Upper lobe of right lung (tissue), 1 donor: ENCODE measurements around the gene IGF2BP3. TPM values are rescaled to one million over a fixed set of nuclear protein-coding genes. Genes with fewer than 3 reads are reported as not detected.
A peak's percentile ranks its signal among the peaks of the same experiment; 100 is the strongest.

Experiments used
- ATAC-seq: fragments of 200-7000 bp; cut with Tn5 transposase; one replicate; pipeline ENCODE4 v1.9.1; 2020; ENCODE audit warnings: mild to moderate bottlenecking, moderate library complexity
- DNase-seq: peaks from one replicate; pipeline ENCODE4 v3.0.0-alpha.2; 2020
- H3K27ac ChIP-seq: fragments of 200-600 bp; one replicate; pipeline ENCODE4 v1.8.0; 2022
- H3K27me3 ChIP-seq: fragments of 200-600 bp; one replicate; pipeline ENCODE4 v1.8.0; 2022; ENCODE audit warnings: mild to moderate bottlenecking
- H3K36me3 ChIP-seq: fragments of 200-600 bp; one replicate; pipeline ENCODE4 v1.8.0; 2022
- H3K4me1 ChIP-seq: fragments of 200-600 bp; one replicate; pipeline ENCODE4 v1.8.0; 2022
- H3K4me3 ChIP-seq: fragments of 200-600 bp; one replicate; pipeline ENCODE4 v1.8.0; 2022; ENCODE audit warnings: mild to moderate bottlenecking
- H3K9me3 ChIP-seq: fragments of 200-600 bp; one replicate; pipeline ENCODE4 v1.8.0; 2022
- CTCF ChIP-seq: fragments of 200-600 bp; IDR thresholded peaks from one replicate; pipeline ENCODE4 v1.8.0; 2022; ENCODE audit warnings: antibody characterized with exemption
- intact Hi-C: fragments of 100-400 bp; cut with DNase I; formaldehyde crosslinking; loops from one replicate; pipeline ENCODE4 v1.11.0; 2022
- total RNA-seq: library from RNA; stranded (reverse); fragmentation: NEBNext Ultra II Directional; extraction: Animal tissue kit (Norgen Biotek cat#: 25700); gene quantifications from one replicate; pipeline ENCODE4 v1.2.1, GENCODE V29; 2021
- donor health status: DM: no; HTN: yes; CAD: no; lungs with severe emphysema.

Gene IGF2BP3
- total RNA-seq, 1 donor from 2014 or later: 3.3 TPM

- peak; percentile 78 for TF ChIP-seq CTCF
- Histone ChIP-seq H3K27ac (no peak overlapping the region), H3K4me3 (peak overlapping the region; percentile 14), H3K27me3 (peaks cover 5% of the 10 kb centered on the region), H3K9me3 (no peaks in the 10 kb centered on the region), H3K4me1 (peaks cover 4% of the 10 kb centered on the region), H3K36me3 (peaks cover 7% of the 10 kb centered on the region)
- ATAC-seq (peak; percentile 99), DNase-seq (peak; percentile 95)
- intact Hi-C loops: no loop called here
Observed at GRCh38 chr7:23273141-23273599, 197.1 kb downstream of the IGF2BP3 start.

- Histone ChIP-seq H3K27ac (no peak overlapping the region), H3K4me1 (peaks cover 4% of the 10 kb centered on the region), H3K9me3 (no peaks in the 10 kb centered on the region), H3K4me3 (no peak overlapping the region), H3K36me3 (peaks cover 7% of the 10 kb centered on the region), H3K27me3 (peaks cover 5% of the 10 kb centered on the region)
- intact Hi-C loops: no loop called here
- TF ChIP-seq CTCF: no peak
- ATAC-seq (no peak), DNase-seq (no peak)
Observed at GRCh38 chr7:23272275-23272674, 198.0 kb downstream of the IGF2BP3 start.

GRCh38 chr7:23268746-23269145 lies 201.5 kb downstream of the IGF2BP3 start:
- Histone ChIP-seq H3K27me3 (peaks cover 5% of the 10 kb centered on the region), H3K4me3 (no peak overlapping the region), H3K9me3 (no peaks in the 10 kb centered on the region), H3K27ac (no peak overlapping the region), H3K4me1 (peaks cover 4% of the 10 kb centered on the region), H3K36me3 (peaks cover 7% of the 10 kb centered on the region)
- intact Hi-C loops: no loop called here
- ATAC-seq (no peak), DNase-seq (no peak)
- TF ChIP-seq CTCF: no peak

GRCh38 chr7:23268167-23268566 lies 202.1 kb downstream of the IGF2BP3 start:
- TF ChIP-seq CTCF: no peak
- peaks cover 5% of the 10 kb centered on the region for H3K27me3 ChIP-seq
- intact Hi-C loops: no loop called here
- H3K4me3 ChIP-seq: no peak overlapping the region
- ATAC-seq: no peak
- H3K27ac ChIP-seq: no peak overlapping the region
- peaks cover under 1% of the 10 kb centered on the region for H3K4me1 ChIP-seq
- H3K36me3 ChIP-seq: peaks cover 7% of the 10 kb centered on the region
- DNase-seq: no peak
- no peaks in the 10 kb centered on the region for H3K9me3 ChIP-seq

- H3K27me3 ChIP-seq: peaks cover 5% of the 10 kb centered on the region
- H3K27ac ChIP-seq: no peak overlapping the region
- DNase-seq (no peak), ATAC-seq (no peak)
- intact Hi-C loops: no loop called here
- H3K4me1 ChIP-seq: no peaks in the 10 kb centered on the region
- H3K4me3 ChIP-seq: no peak overlapping the region
- no peaks in the 10 kb centered on the region for H3K9me3 ChIP-seq
- peaks cover 7% of the 10 kb centered on the region for H3K36me3 ChIP-seq
- TF ChIP-seq CTCF: no peak
Observed at GRCh38 chr7:23267357-23267756, 202.9 kb downstream of the IGF2BP3 start.

GRCh38 chr7:23266918-23267317 lies 203.4 kb downstream of the IGF2BP3 start:
- H3K27me3 ChIP-seq: peaks cover 5% of the 10 kb centered on the region
- no peaks in the 10 kb centered on the region for H3K4me1 ChIP-seq
- intact Hi-C loops: no loop called here
- ATAC-seq (no peak), DNase-seq (no peak)
- H3K4me3 ChIP-seq: no peak overlapping the region
- TF ChIP-seq CTCF: no peak
- H3K27ac ChIP-seq: no peak overlapping the region
- H3K9me3 ChIP-seq: no peaks in the 10 kb centered on the region
- H3K36me3 ChIP-seq: peaks cover 7% of the 10 kb centered on the region
